RKO (cell line): ENCODE data around the gene ADGRL3.
"Not testable (repeated sequence)": the region's sequence is repeated elsewhere in the genome, so short reads cannot be mapped to it uniquely, and the experiment has no call there.

Experiments used
- DNase-seq: peaks from one replicate; pipeline ENCODE4 v3.0.0-alpha.2; 2016; ENCODE audit warnings: low spot score

ADGRL3 gene

DNA sequence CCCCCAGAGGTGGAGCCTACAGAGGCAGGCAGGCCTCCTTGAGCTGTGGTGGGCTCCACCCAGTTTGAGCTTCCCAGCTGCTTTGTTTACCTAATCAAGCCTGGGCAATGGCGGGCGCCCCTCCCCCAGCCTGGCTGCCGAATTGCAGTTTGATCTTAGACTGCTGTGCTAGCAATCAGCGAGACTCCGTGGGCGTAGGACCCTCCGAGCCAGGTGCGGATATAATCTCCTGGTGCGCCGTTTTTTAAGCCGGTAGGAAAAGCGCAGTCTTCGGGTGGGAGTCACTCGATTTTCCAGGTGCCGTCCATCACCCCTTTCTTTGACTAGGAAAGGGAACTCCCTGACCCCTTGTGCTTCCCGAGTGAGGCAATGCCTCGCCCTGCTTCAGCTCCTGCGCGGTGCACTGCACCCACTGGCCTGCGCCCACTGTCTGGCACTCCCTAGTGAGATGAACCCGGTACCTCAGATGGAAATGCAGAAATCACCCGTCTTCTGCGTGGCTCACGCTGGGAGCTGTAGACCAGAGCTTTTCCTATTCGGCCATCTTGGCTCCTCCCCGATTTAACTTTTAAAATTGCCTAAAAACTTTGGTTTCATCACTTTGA, 446.7 kb downstream of the ADGRL3 start:
- not testable (repeated sequence) for DNase-seq

GRCh38 chr4:61648264-61648663, 448.1 kb downstream of the ADGRL3 start:
- no peak for DNase-seq

DNA sequence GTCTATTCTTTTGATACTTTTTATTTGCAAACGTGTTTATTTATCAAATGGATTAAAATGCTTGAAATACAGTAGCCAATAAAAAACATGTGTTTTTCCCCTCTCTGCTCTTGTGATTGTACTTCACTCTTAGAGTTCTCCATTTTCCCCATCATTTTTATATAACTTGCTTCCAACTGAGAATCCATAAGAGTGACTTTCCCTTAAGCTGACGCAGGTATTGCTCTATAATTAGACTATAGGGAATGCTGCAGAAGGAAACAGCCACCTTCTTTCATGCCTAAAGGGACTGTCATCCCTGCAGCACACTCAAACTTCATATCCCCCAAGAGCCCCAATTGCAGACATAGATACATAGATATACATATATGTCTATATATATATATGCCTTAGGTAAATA, 456.9 kb downstream of the ADGRL3 start:
- no peak for DNase-seq

DNA sequence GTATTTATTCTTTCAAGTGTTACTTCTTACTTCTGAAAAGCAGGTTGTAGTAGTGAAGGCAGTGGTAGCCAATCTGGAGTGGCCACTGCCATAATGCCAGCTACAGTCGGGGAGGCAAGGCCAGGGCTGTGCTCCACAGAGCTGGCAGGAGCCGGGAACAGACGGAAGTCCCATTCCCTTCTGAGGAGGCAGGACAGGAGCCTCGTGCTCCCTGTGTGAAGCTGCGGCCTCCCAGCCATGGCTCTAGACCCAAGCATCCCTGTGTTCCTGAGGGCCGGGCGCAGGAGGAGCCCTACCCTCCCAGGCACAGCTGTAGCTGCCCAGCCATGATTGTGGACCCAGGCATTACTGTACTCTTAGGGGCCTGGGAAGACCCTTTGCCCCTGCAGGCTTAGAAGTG, 461.8 kb downstream of the ADGRL3 start:
- no peak for DNase-seq

- DNase-seq: no peak
Measured at GRCh38 chr4:61662362-61662761, 462.2 kb downstream of the ADGRL3 start.

DNA sequence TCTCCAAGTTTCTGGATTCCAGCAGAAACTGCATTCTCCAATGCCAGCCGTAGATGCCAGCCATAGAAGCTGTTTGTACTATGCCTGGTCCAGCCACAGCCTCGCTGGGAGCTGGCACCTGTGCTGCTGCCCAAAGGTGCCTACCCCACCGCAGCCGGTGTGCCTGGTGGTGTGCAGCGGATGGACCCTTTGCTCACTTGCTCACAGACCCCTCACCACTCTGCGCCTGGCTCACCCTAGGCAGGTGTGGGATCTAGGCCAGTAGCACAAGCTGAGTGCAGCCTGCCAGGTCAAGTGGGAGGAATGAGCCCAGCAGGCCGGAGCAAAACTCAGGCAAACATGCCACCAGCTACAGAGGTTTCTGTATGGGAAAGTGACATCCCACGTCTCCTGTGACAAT, 463.2 kb downstream of the ADGRL3 start:
- DNase-seq: no peak

DNA sequence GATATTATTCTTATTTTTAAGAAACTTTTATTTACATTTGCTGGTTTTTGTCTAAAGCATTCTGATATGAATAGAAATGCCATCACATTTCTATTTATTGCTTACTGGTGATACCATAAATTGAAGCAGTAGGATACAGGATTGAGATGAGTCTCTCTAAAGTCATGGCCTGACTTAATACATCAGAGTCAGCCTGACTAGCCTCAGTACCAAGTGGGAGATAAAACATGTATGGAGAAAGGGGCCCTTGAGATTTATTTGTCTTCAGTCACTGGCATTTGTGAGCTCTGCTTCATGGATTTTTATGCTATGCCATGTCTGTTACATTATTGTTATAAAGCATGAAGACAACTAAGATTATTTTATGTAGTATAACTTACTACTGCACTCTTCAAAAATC, 465.5 kb downstream of the ADGRL3 start:
- DNase-seq: peak; percentile 3

GRCh38 chr4:61666244-61666643, 466.1 kb downstream of the ADGRL3 start:
- DNase-seq: no peak

DNA sequence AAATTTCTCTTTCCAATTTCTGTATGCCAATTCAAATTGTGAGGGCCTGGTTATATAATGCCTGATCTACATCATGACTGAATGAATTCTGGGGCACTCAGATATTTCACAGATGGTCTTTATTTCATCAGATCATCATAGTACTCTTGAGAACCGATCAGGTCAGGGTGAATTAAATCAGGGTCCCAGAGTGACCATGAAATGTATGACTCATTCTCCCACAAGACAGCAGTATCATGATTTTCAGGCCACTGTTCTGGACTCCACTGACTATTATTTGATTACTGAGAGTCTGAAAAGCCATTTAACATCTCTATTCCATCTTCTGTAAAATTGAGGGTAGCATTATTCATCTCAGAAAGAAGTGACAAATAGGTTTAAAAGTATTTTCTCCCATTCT, 471.5 kb downstream of the ADGRL3 start:
- no peak for DNase-seq

GRCh38 chr4:61675464-61675863, 475.3 kb downstream of the ADGRL3 start:
- no peak for DNase-seq

GRCh38 chr4:61678297-61678696, 478.2 kb downstream of the ADGRL3 start:
- no peak for DNase-seq

DNA sequence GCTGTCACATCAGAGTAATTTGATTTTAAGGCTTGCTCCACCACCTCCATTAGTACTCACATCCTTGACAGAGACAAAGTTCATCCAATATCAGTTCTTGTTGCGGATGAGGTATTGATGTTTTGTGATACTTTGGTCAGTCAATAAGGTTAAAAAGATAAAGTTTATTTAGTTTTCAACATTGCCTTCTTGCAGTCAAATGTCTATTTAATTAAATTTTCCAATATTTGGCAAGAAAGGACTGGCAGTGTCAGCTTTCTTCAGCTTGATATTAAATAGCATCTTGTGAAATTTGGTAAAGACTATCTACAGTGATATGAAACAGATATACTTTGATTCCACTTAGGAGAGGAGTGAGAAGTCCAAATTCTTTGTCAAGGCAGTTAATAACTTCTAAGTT, 493.4 kb downstream of the ADGRL3 start:
- DNase-seq: no peak

GRCh38 chr4:61714387-61714911, 514.3 kb downstream of the ADGRL3 start:
- no peak for DNase-seq

- DNase-seq: no peak
Measured at GRCh38 chr4:61716426-61716825, 516.3 kb downstream of the ADGRL3 start.

GRCh38 chr4:61723492-61723891, 523.4 kb downstream of the ADGRL3 start:
- DNase-seq: no peak

GRCh38 chr4:61727286-61727685, 527.2 kb downstream of the ADGRL3 start:
- DNase-seq: no peak

DNA sequence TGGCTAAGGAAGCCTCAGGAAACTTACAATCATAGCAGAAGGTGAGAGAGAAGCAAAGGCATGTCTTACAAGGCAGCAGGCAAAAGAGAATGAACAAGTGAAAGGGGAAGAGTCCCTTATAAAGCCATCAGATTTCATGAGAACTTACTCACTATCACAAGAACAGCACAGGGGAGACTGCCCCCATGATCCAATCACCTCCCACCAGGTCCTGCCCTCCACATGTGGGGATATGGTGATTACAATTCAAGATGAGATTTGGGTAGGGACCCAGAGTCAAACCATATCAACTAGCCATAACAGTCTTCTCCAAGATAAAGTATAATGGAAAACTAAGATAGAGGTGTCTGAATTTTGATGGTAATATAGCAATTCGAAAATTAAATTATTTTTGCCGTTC, 534.3 kb downstream of the ADGRL3 start:
- no peak for DNase-seq

- DNase-seq: no peak
Measured at GRCh38 chr4:61739887-61740286, 539.8 kb downstream of the ADGRL3 start.

- DNase-seq: no peak
Measured at GRCh38 chr4:61740886-61741285, 540.8 kb downstream of the ADGRL3 start.

DNA sequence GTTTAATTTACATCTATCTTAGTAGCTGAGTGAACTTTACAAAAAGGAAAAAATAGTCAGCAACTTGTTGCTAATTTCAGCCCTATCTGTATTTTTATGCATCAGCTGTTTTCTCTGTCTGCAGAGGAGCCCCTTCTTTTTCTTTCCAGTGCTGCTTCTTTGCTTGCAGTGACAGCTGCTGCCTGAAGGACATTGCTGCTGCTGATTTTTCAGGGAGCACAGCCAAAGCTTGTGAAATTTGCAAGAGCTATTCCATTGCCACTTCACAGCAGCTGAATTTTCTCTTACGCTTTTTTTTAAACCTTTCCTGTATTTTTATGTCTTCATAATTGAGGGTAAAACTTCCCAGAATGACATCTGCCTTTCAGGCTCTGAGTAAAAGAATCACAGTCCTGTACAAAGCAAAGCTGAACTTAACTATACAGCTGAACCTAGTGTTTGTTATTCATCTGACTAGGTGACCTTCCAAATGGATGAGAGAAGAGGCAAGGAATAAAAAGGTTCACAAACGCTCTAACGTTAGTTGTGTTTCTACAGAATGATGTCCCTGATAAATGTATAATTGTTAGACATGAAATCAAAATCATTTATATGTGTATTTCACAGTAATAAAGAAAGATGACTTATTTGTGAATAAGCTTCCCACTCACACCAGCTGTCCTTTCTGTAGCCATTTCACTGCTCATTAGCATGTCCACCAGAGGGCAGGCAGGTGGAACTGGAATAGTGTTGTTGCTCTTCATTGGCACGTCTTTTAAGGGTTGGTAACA, 541.4 kb downstream of the ADGRL3 start:
- DNase-seq: peak; percentile 49

- no peak for DNase-seq
Measured at GRCh38 chr4:61750810-61751209, 550.7 kb downstream of the ADGRL3 start.

GRCh38 chr4:61752617-61753016, 552.5 kb downstream of the ADGRL3 start:
- no peak for DNase-seq

DNA sequence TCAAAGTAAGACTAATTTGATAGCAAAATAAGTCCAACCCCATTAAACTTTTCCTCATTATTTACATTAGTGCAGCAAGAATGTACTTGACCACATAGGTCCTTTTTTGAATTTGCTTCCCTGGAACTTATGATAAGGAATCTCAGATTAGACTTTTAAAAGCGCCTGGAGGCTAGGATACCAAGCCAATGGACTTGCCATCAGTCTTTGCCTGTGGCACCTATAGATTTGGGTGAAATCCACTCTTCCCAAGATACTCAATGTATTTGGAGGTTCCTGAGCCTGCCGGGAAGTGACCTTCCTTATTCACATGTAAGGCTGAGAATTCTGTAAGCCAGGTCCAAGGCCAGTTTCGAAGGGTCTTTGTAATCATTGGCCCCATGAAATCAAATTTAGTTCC, 553.6 kb downstream of the ADGRL3 start:
- no peak for DNase-seq

- not testable (repeated sequence) for DNase-seq
Measured at GRCh38 chr4:61756937-61757336, 556.8 kb downstream of the ADGRL3 start.
